ENCODE measurements around the gene KIF5A.
A peak's percentile ranks its signal among the peaks of the same experiment; 100 is the strongest.

KIF5A gene

DNA sequence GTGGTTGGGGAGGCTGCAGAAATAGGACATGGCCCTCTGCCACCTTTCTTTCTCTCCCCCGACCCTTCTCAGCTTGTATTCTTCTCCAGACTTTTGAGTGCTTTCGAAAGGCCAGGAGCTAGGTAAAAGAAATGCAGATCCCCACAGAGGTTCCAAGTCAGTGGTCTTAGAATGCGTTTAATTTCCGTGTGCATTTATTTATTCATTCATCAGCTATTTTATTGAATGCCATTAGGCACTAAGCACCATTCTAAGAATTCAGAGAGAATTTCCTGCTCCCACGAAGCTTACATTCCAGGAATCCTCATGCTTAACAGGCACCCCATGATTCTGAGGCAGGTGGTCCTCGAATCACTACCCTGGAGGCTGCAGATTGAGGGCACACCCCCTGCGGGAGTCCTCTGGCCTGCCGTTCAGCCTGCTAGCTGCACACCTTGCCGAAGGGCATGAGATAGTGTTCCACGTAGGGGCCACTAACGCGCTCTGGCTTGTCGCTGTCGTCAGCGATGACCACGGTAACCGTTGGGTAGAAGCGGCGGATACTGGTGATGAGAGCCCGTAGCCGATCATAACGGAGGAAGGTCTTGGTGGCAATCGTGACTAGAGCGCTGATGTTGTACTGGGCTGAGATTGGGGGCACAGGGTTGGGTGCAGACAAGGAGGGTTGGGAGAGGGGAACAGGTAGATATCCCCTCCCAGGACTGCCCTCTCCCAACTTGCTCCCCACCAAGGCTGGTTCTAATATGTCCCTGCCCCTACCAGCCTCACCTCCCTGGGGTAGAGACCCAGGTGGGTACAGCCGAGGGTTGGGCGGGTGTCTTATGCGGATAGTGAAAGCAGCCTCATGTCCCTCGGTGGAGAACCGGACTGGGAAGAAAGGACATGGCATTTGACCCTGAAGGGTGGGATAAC lies 78.7 kb downstream of the KIF5A start:
- DNase-seq (ENCODE audit: low read depth in 2 of 2) = no peak
- TF ChIP-seq, protein P1, sequence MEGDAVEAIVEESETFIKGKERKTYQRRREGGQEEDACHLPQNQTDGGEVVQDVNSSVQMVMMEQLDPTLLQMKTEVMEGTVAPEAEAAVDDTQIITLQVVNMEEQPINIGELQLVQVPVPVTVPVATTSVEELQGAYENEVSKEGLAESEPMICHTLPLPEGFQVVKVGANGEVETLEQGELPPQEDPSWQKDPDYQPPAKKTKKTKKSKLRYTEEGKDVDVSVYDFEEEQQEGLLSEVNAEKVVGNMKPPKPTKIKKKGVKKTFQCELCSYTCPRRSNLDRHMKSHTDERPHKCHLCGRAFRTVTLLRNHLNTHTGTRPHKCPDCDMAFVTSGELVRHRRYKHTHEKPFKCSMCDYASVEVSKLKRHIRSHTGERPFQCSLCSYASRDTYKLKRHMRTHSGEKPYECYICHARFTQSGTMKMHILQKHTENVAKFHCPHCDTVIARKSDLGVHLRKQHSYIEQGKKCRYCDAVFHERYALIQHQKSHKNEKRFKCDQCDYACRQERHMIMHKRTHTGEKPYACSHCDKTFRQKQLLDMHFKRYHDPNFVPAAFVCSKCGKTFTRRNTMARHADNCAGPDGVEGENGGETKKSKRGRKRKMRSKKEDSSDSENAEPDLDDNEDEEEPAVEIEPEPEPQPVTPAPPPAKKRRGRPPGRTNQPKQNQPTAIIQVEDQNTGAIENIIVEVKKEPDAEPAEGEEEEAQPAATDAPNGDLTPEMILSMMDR (IDR thresholded peaks at IDR 0.05; ENCODE audit: low read depth, low read length) = no peak
- H3K4me3 ChIP-seq (replicated peaks in 1 of 2; ENCODE audit: low read depth in 2 of 2, low read length in 2 of 2) = no peak overlapping the region

DNA sequence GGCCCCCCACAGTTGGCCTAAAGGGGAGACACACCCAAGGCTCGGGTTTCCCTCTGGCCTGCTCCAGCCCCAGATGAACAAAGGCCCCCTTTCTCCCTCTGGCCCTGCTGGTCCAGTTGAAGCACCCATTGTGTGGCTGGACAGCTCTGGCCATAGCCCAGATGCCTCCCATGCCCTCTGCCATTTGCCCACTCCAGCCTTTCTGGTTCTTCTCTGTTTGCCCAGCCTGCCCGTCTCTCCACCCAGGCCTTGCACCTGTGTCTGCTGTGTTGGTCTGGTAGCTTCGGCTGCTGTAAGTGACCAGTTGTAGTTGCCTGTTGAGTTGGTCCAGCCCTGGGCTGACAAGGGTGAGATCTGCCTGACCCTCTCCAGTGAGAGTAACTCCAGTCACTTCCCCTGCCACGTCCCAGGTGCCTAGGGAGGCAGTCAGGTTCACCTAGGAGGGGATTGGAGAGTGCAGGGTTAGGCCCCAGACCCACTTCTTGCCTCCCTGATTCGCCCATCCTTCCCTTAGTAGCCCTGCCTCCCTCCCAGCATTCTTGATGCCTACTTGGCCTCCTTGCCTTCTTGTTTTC lies 80.1 kb downstream of the KIF5A start:
- no peak for DNase-seq (ENCODE audit: low read depth in 2 of 2)
- TF ChIP-seq, protein P1 (IDR thresholded peaks at IDR 0.05; ENCODE audit: low read depth, low read length) = no peak
- no peak overlapping the region for H3K4me3 ChIP-seq (replicated peaks in 1 of 2; ENCODE audit: low read depth in 2 of 2, low read length in 2 of 2)

DNA sequence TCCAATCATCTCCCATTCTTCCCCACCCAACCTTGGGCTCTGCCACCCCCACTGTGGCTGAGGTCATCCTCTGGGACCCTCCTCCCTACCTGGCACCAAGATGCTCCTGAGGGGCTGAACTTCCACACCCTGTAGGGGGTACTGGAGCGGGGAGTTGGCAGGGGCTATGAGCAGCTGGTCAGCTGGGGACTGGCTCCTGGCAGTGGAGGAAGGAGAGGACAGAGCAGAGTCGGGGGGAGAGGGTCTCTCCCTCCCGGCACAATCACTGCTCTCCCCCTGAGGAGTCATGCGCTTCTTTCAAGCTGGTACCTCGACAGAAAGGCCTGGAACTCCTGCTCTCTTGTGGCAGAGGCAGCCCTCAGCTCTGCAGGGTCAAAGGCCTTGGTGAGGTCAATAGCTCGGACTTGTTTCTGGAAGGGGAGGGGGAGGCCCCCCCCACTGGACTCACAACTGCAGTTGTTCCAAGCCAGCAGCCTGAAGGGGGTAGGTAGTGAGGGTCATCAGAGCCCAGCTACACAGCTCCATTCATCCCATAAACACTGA lies 81.1 kb downstream of the KIF5A start:
- no peak for DNase-seq (ENCODE audit: low read depth in 2 of 2)
- H3K4me3 ChIP-seq (replicated peaks in 1 of 2; ENCODE audit: low read depth in 2 of 2, low read length in 2 of 2) = no peak overlapping the region
- TF ChIP-seq, protein P1 (IDR thresholded peaks at IDR 0.05; ENCODE audit: low read depth, low read length) = no peak

DNA sequence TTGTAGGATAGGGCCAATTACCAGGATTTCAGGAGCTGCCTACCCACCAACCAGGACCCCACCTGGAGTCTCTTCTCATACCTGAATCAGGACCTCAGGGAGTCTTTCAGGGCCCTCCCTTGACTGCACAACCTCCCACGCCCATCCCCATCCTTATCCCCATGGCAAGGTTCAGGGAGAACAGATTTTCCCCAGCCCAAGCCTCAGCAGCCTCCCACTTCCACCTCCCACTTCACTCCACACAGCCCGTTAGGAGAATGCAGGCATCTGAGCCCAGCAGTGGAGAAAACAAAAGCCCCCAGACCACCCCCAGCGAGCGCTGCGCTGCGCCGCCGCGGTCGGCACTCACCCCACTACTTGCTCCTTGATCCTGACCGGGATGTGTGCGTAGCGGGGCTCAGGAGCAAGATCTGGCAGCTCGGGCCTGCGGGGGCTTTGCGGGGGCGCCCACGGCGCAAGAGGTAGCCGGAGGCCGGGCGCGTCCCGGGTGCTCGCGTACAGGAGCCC lies 81.8 kb downstream of the KIF5A start:
- peak overlapping the region in 1 of 2 donors; percentile 59 for H3K4me3 ChIP-seq (replicated peaks in 1 of 2; ENCODE audit: low read depth in 2 of 2, low read length in 2 of 2)
- DNase-seq (ENCODE audit: low read depth in 2 of 2) = no peak
- TF ChIP-seq, protein P1 (IDR thresholded peaks at IDR 0.05; ENCODE audit: low read depth, low read length) = no peak

DNA sequence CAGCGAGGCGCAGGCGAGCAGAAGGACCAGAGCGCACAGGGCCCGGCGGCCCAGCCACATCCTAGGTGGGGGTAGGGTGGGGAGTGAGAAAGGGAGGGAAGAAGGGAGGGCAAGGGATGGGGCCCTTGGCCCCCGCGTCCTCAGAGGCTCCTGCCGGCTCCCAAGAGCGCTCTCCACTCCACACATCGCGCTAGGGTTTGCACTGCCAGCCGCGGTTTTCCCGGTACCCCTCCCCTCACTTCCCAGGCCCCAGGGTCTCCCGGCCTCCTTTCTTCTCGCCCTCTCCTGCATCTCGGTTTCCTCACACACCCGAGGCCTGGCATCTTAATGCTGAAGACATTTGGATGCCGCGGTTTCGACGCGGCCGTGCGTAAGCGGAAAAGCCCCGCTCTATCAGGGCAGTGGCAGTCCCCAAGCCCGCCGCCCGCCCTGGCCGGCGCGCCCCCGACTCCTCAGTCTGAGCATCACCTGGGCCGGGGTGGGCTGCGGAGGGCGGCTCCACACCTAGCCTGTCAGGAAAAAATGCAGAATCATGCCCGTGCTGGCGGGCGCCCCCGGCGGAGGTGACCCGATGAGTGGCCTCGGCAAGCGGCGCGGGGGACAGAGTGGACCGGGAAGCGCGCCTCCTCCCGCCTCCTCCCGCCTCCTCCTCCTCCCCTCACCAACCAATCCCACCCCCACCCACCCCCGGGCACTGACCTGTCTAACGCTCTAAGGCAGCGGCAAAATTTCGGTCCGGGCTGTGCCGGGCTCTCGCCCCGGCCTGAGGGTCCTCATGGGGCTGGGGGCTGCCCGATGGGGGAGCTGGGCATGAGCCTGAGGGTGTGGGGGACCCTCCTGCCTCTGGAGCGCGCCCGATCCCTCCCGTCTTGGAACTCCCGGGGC lies 82.5 kb downstream of the KIF5A start:
- H3K4me3 ChIP-seq (replicated peaks in 1 of 2; ENCODE audit: low read depth in 2 of 2, low read length in 2 of 2) = peak overlapping the region; percentile 51 to 59
- DNase-seq (ENCODE audit: low read depth in 2 of 2) = peak in 1 of 2 donors; percentile 29

More for the DNA sequence above, 82.5 kb downstream of the KIF5A start:
- TF ChIP-seq, protein P1 (IDR thresholded peaks at IDR 0.05; ENCODE audit: low read depth, low read length) = no peak

Data from cardiac fibroblast (primary cell).